Brain microvascular endothelial cell (primary cell): Measurements from ENCODE around the gene WDTC1.
"Not testable (repeated sequence)": the region's sequence is repeated elsewhere in the genome, so short reads cannot be mapped to it uniquely, and the experiment has no call there.

ENCODE experiments used
- DNase-seq: peaks from one replicate; pipeline ENCODE4 v3.0.0-alpha.2; 2020
- H3K27ac ChIP-seq: fragments of 250-450 bp; sonication (Bioruptor Pico); 2 replicates; pipeline ENCODE4 v1.5.1; 2020; ENCODE audit warnings: mild to moderate bottlenecking, moderate library complexity
- H3K27me3 ChIP-seq: fragments of 250-450 bp; sonication (Bioruptor Pico); replicated peaks from 2 replicates; pipeline ENCODE4 v1.5.1; 2020; ENCODE audit warnings: mild to moderate bottlenecking
- H3K36me3 ChIP-seq: fragments of 250-450 bp; sonication (Bioruptor Pico); replicated peaks from 2 replicates; pipeline ENCODE4 v1.5.1; 2020; ENCODE audit warnings: mild to moderate bottlenecking
- H3K4me3 ChIP-seq: 2 replicates; pipeline ENCODE4 v1.5.1; 2011; ENCODE audit warnings: low read depth, mild to moderate bottlenecking, control low read depth, low read length, moderate library complexity
- in situ Hi-C: cut with HindIII; loops from 2 replicates; pipeline ENCODE4 v1.10.0; 2017; ENCODE audit warnings: low sequenced_read_pairs, low pct_ligation_motif_present
- TF ChIP-seq, protein P1 (sequence below): IDR thresholded peaks from 2 replicates; pipeline ENCODE4 v1.5.1; 2011; ENCODE audit warnings: low read depth, mild to moderate bottlenecking, moderate library complexity, low read length, control low read depth, inconsistent platforms; ENCODE audit errors: missing control alignments

The WDTC1 gene

DNA sequence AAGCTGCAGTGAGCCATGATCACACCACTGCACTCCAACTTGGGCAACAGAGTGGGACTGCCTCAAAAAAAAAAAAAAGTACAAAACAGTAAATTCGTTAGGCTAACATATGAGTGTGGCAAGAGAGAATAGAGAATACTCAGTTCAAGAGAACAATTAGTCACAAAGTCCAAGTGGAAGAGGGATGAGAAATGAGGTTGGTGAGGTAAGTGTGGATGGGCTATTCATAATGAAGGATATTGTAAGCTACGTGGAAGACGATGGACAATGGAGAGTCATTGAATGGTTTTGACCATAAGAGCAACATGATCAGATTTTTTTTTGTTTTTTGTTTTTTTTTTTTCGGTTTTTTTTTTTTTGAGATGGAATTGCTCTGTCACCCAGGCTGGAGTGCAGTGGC lies 34.8 kb downstream of the WDTC1 start:
- no peak overlapping the region for H3K27ac ChIP-seq
- in situ Hi-C loops: no loop called here
- DNase-seq: no peak
- TF ChIP-seq, protein P1, sequence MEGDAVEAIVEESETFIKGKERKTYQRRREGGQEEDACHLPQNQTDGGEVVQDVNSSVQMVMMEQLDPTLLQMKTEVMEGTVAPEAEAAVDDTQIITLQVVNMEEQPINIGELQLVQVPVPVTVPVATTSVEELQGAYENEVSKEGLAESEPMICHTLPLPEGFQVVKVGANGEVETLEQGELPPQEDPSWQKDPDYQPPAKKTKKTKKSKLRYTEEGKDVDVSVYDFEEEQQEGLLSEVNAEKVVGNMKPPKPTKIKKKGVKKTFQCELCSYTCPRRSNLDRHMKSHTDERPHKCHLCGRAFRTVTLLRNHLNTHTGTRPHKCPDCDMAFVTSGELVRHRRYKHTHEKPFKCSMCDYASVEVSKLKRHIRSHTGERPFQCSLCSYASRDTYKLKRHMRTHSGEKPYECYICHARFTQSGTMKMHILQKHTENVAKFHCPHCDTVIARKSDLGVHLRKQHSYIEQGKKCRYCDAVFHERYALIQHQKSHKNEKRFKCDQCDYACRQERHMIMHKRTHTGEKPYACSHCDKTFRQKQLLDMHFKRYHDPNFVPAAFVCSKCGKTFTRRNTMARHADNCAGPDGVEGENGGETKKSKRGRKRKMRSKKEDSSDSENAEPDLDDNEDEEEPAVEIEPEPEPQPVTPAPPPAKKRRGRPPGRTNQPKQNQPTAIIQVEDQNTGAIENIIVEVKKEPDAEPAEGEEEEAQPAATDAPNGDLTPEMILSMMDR: no peak
- no peaks in the 10 kb centered on the region for H3K27me3 ChIP-seq
- H3K4me3 ChIP-seq: no peak overlapping the region
- no peaks in the 10 kb centered on the region for H3K36me3 ChIP-seq

DNA sequence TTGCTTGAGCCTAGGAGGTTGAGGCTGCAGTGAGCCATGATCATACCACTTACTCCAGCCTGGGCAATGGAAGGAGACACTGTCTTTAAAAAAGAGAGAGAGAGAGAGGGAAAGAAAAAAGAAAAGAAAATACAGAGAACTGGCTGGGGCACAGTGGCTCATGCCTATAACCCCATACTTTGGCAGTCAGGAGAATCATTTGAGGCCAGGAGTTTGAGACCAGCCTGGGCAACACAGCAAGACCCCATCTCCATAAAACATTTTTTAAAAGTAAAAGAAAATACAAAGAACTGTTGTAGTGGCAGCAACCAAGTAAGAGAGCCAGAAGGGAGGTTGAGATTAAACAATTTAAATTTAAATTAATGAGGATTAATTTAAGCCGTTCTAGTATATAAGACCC lies 39.8 kb downstream of the WDTC1 start:
- Histone ChIP-seq H3K27me3 (no peaks in the 10 kb centered on the region), H3K36me3 (no peaks in the 10 kb centered on the region), H3K4me3 (no peak overlapping the region), H3K27ac (no peak overlapping the region)
- no peak for DNase-seq
- TF ChIP-seq, protein P1: no peak
- in situ Hi-C loops: no loop called here

DNA sequence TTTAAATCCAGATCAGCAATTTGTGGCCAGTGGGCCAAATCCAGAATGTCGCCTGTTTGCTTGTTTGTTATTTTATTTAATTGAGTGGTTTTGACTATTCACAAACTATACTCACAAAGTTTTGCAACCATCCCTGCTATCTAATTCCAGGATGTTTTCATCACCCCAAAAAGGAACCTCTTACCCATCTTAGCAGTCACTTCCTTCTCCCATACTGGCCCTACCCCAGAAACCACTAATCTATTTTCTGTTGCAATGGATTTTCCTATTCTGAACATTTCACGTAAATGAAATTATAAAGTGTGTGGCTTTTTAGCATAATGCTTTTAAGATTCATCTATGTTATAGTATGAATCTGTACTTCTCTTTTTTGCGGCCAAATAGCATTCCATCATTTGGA lies 41.3 kb downstream of the WDTC1 start:
- Histone ChIP-seq H3K4me3 (no peak overlapping the region), H3K27ac (no peak overlapping the region), H3K36me3 (no peaks in the 10 kb centered on the region), H3K27me3 (no peaks in the 10 kb centered on the region)
- in situ Hi-C loops: no loop called here
- no peak for DNase-seq
- TF ChIP-seq, protein P1: no peak

DNA sequence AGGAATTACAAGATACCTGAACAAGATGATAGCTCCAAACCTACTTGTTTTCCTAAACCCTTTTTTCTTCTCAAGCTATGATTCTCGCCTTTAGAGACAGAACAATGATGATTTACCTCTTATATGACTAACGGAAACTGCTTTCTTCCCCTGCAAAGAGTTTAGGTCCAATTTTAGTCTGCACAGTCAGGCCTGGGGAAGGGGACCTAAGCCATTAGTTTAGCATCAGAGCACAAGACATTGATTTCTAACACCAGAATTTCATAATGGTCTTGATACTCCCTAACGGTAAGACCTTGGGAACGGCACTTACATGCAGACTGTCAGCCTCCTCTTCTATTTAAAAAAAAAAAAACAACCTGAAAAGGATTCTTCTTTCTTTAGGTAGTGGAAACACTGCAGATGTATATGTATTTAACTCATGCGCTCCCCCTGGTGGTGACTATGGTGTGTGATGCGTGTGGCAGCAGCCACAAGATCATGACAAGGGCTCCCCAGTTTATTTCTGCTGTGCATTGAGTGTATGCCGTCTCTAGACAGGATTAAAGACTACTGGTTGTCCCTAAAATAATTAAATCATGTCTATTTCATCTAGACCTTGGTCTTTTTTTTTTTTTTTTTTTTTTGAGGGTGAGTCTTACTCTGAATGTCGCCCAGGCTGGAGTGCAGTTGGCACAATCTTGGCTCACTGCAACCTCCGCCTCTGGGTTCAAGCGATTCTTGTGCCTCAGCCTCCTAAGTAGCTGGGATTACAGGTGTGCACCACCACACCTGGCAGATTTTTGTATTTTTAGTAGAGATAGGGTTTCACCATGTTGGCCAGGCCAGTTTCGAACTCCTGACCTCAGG lies 50.2 kb downstream of the WDTC1 start:
- no peak overlapping the region for H3K27ac ChIP-seq
- in situ Hi-C loops: no loop called here
- peak; percentile 82 for DNase-seq
- H3K27me3 ChIP-seq: no peaks in the 10 kb centered on the region
- no peak overlapping the region for H3K4me3 ChIP-seq
- TF ChIP-seq, protein P1: peak; percentile 85
- H3K36me3 ChIP-seq: peaks cover 3% of the 10 kb centered on the region

DNA sequence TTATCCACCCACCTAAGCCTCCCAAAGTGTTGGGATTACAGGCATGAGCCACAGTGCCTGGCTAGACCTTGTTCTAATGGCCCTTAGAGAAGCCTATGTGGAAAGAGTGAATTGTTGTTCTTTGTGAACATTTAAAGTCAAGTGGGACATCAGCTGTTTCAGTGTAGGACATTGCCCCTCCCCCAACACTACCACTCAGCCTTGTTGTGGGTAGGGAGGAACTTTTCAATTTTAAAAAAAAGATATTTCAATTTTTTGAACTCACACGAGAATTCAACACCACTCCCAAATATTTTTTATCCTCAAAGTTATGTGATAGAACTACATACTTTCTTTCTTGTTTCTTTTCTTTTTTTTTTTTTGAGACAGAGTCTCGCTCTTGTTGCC lies 50.8 kb downstream of the WDTC1 start:
- TF ChIP-seq, protein P1: no peak
- peaks cover 3% of the 10 kb centered on the region for H3K36me3 ChIP-seq
- H3K4me3 ChIP-seq: no peak overlapping the region
- DNase-seq: no peak
- no peak overlapping the region for H3K27ac ChIP-seq
- in situ Hi-C loops: no loop called here
- H3K27me3 ChIP-seq: no peaks in the 10 kb centered on the region

DNA sequence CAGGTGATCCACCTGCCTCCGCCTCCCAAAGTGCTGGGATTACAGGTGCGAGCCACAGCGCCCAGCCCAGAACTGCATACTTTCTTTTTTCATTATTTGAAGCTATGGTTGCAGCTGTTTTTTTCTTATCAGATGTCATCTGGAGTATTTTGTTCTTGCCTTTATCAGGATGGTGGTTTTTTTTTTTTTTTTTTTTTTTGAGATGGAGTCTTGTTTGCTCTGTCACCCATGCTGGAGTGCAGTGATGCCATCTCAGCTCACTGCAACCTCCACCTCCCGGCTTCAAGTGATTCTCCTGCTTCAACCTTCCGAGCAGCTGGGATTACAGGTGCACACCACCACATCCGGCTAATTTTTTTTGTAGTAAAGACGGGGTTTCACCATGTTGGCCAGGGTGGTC lies 51.4 kb downstream of the WDTC1 start:
- H3K27me3 ChIP-seq, H3K4me3 ChIP-seq, in situ Hi-C loops, DNase-seq, H3K36me3 ChIP-seq, H3K27ac ChIP-seq: not testable (repeated sequence)

DNA sequence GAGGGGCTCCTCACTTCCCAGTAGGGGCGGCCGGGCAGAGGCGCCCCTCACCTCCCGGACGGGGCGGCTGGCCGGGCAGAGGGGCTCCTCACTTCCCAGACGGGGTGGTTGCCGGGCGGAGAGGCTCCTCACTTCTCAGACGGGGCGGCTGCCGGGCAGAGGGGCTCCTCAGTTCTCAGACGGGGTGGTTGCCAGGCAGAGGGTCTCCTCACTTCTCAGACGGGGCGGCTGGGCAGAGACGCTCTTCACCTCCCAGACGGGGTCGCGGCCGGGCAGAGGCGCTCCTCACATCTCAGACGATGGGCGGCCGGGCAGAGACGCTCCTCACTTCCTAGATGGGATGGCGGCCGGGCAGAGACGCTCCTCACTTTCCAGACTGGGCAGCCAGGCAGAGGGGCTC lies 54.7 kb downstream of the WDTC1 start:
- H3K36me3 ChIP-seq, in situ Hi-C loops, H3K4me3 ChIP-seq, H3K27ac ChIP-seq, DNase-seq, H3K27me3 ChIP-seq: not testable (repeated sequence)
